Measurements from ENCODE around the gene ECT2L. TPM values are rescaled to one million over a fixed set of nuclear protein-coding genes. Genes with fewer than 3 reads are reported as not detected.

ECT2L gene
- total RNA-seq, 1 donor from 2014 or later = 2.7 TPM

GRCh38 chr6:138849791-138850190, 53.9 kb downstream of the ECT2L start:
- Mint-ChIP-seq H3K27me3 (ENCODE audit: unreplicated experiment) (peaks cover 1% of the 10 kb centered on the region), H3K27ac (ENCODE audit: unreplicated experiment) (no peak overlapping the region), H3K9me3 (ENCODE audit: unreplicated experiment) (no peaks in the 10 kb centered on the region), H3K4me1 (ENCODE audit: low read depth, unreplicated experiment) (no peaks in the 10 kb centered on the region), H3K4me3 (ENCODE audit: unreplicated experiment) (no peak overlapping the region), H3K36me3 (ENCODE audit: unreplicated experiment) (no peaks in the 10 kb centered on the region)
- TF ChIP-seq, protein P1, sequence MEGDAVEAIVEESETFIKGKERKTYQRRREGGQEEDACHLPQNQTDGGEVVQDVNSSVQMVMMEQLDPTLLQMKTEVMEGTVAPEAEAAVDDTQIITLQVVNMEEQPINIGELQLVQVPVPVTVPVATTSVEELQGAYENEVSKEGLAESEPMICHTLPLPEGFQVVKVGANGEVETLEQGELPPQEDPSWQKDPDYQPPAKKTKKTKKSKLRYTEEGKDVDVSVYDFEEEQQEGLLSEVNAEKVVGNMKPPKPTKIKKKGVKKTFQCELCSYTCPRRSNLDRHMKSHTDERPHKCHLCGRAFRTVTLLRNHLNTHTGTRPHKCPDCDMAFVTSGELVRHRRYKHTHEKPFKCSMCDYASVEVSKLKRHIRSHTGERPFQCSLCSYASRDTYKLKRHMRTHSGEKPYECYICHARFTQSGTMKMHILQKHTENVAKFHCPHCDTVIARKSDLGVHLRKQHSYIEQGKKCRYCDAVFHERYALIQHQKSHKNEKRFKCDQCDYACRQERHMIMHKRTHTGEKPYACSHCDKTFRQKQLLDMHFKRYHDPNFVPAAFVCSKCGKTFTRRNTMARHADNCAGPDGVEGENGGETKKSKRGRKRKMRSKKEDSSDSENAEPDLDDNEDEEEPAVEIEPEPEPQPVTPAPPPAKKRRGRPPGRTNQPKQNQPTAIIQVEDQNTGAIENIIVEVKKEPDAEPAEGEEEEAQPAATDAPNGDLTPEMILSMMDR (IDR thresholded peaks at IDR 0.05; ENCODE audit: partially characterized antibody, unreplicated experiment) = no peak
- no peak for DNase-seq

DNA sequence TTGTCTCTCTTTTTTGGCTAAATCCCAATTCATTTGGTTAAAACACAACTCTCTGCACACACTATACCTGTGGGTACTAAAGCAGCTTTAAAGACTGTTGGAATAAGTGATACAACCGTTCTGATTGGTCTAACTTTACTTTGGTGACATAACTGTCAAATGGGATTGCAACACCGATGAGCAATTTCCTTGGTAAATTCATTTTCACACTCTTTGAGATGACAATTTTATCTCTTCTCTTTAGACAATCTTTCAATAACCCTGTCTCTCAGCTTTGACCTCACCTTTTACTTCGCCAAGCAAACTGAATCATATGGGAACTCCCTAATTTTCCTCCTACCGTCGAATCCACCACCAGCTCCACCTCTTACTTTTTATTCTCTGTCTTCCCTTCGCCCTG, 60.8 kb downstream of the ECT2L start:
- Mint-ChIP-seq H3K36me3 (ENCODE audit: unreplicated experiment) (no peaks in the 10 kb centered on the region), H3K4me3 (ENCODE audit: unreplicated experiment) (no peak overlapping the region), H3K9me3 (ENCODE audit: unreplicated experiment) (peaks cover 4% of the 10 kb centered on the region), H3K27ac (ENCODE audit: unreplicated experiment) (no peak overlapping the region), H3K4me1 (ENCODE audit: low read depth, unreplicated experiment) (no peaks in the 10 kb centered on the region), H3K27me3 (ENCODE audit: unreplicated experiment) (no peaks in the 10 kb centered on the region)
- DNase-seq = no peak
- TF ChIP-seq, protein P1 (IDR thresholded peaks at IDR 0.05; ENCODE audit: partially characterized antibody, unreplicated experiment) = no peak

GRCh38 chr6:138857775-138858174, 61.9 kb downstream of the ECT2L start:
- peaks cover 6% of the 10 kb centered on the region for H3K9me3 Mint-ChIP-seq (ENCODE audit: unreplicated experiment)
- H3K27me3 Mint-ChIP-seq (ENCODE audit: unreplicated experiment) = no peaks in the 10 kb centered on the region
- TF ChIP-seq, protein P1 (IDR thresholded peaks at IDR 0.05; ENCODE audit: partially characterized antibody, unreplicated experiment) = no peak

DNA sequence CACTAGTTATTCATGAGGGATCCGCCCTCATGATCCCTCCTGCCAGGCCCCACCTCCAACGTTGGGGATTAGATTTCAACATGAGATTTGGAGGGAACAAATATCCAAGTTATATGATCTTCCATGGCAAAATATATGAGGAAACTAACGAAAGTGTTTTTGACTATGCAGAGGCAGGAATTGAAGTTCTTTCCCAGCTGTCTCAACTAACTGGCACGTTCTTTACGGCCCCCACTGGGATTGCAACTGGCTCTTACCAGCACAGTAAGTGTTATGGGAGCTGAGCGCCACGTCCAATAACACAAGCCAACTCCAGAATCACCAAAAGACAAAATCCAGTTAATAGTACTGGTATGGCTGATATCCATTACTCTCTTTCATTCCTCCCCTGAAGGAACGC, 66.6 kb downstream of the ECT2L start:
- no peaks in the 10 kb centered on the region for H3K36me3 Mint-ChIP-seq (ENCODE audit: unreplicated experiment)
- H3K4me1 Mint-ChIP-seq (ENCODE audit: low read depth, unreplicated experiment) = peaks cover 4% of the 10 kb centered on the region
- H3K27me3 Mint-ChIP-seq (ENCODE audit: unreplicated experiment) = peaks cover 2% of the 10 kb centered on the region
- TF ChIP-seq, protein P1 (IDR thresholded peaks at IDR 0.05; ENCODE audit: partially characterized antibody, unreplicated experiment) = no peak
- no peak for DNase-seq
- H3K27ac Mint-ChIP-seq (ENCODE audit: unreplicated experiment) = peak overlapping the region; percentile 62
- H3K4me3 Mint-ChIP-seq (ENCODE audit: unreplicated experiment) = no peak overlapping the region
- peaks cover 7% of the 10 kb centered on the region for H3K9me3 Mint-ChIP-seq (ENCODE audit: unreplicated experiment)

More at GRCh38 chr6:138857775-138858174, 61.9 kb downstream of the ECT2L start:
- Mint-ChIP-seq H3K4me3 (ENCODE audit: unreplicated experiment) (no peak overlapping the region), H3K36me3 (ENCODE audit: unreplicated experiment) (no peaks in the 10 kb centered on the region), H3K27ac (ENCODE audit: unreplicated experiment) (no peak overlapping the region), H3K4me1 (ENCODE audit: low read depth, unreplicated experiment) (peaks cover 4% of the 10 kb centered on the region)
- no peak for DNase-seq

DNA sequence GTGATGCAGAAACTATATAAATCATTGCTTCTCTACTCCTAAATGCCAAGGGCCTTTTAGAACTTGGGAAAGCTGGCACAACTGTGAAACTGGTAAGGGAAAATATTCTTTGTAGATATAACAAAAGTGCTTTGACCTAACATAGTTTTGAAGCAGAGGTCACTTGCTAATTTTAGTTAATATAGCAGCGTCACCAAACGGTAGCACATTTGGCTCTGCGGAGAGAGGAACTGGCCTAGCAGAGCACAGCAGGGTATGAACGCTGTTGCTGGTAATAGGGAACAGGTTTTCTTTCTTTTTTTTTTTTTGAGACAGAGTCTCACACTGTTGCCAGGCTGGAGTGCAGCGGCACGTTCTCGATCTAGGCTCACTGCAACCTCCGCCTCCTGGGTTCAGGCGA, 67.4 kb downstream of the ECT2L start:
- peaks cover 7% of the 10 kb centered on the region for H3K9me3 Mint-ChIP-seq (ENCODE audit: unreplicated experiment)
- H3K4me3 Mint-ChIP-seq (ENCODE audit: unreplicated experiment) = no peak overlapping the region
- H3K27me3 Mint-ChIP-seq (ENCODE audit: unreplicated experiment) = peaks cover 2% of the 10 kb centered on the region
- H3K4me1 Mint-ChIP-seq (ENCODE audit: low read depth, unreplicated experiment) = peaks cover 4% of the 10 kb centered on the region
- no peaks in the 10 kb centered on the region for H3K36me3 Mint-ChIP-seq (ENCODE audit: unreplicated experiment)
- H3K27ac Mint-ChIP-seq (ENCODE audit: unreplicated experiment) = no peak overlapping the region
- DNase-seq = no peak
- TF ChIP-seq, protein P1 (IDR thresholded peaks at IDR 0.05; ENCODE audit: partially characterized antibody, unreplicated experiment) = no peak

Data from glutamatergic neuron (in vitro differentiated cells).